H1 (cell line): ENCODE results near the gene FGB. TPM values are rescaled to one million over a fixed set of nuclear protein-coding genes. Genes with fewer than 3 reads are reported as not detected.

Experiments
- CTCF ChIA-PET: fragments of 300-600 bp; sonication (Branson Sonifier 250); formaldehyde crosslinking; loops from one replicate; lab custom pipeline; 2021; ENCODE audit not compliant: partially characterized antibody; lab: Charles Lee
- POLR2A ChIA-PET: fragments of 300-600 bp; sonication (Branson Sonifier 250); formaldehyde crosslinking; loops from one replicate; lab custom pipeline; 2021; ENCODE audit warnings: inconsistent platforms; ENCODE audit not compliant: partially characterized antibody; lab: Charles Lee
- DNase-seq, 2 experiments: peaks; one replicate each; pipeline versions ENCODE4 v3.0.0 to v3.0.0-alpha.2; 2010 to 2022; ENCODE audit warnings: low spot score in 2 of 2, low read depth in 1 of 2, mixed read lengths in 1 of 2
- FAIRE-seq: peaks from 2 replicates; lab custom pipeline; 2011; peaks lifted over from hg19 to GRCh38; lab: Jason Lieb, UNC
- H2AFZ ChIP-seq: 2 replicates; pipeline ENCODE4 v1.8.1; 2012; ENCODE audit warnings: low read length, inconsistent platforms
- H2AK5ac ChIP-seq: 2 replicates; pipeline ENCODE4 v1.6.1; 2013; ENCODE audit warnings: low read depth, low read length
- H2BK120ac ChIP-seq: replicated peaks from 2 replicates; pipeline ENCODE3; 2013; ENCODE audit warnings: low read depth, low read length, inconsistent platforms
- H2BK12ac ChIP-seq: 2 replicates; pipeline ENCODE4 v1.6.1; 2013; ENCODE audit warnings: low read depth, low read length
- H2BK15ac ChIP-seq: 2 replicates; pipeline ENCODE4 v1.6.1; 2013; ENCODE audit warnings: low read length
- H2BK20ac ChIP-seq: 2 replicates; pipeline ENCODE4 v1.6.1; 2013; ENCODE audit warnings: low read length
- H2BK5ac ChIP-seq: 2 replicates; pipeline ENCODE4 v1.6.1; 2013; ENCODE audit warnings: low read depth, low read length
- H3K14ac ChIP-seq: 2 replicates; pipeline ENCODE4 v1.6.1; 2013; ENCODE audit warnings: inconsistent platforms; ENCODE audit not compliant: insufficient read length
- H3K18ac ChIP-seq: 2 replicates; pipeline ENCODE4 v1.6.1; 2013; ENCODE audit warnings: low read length; ENCODE audit errors: extremely low read depth
- H3K23ac ChIP-seq: 2 replicates; pipeline ENCODE4 v1.6.1; 2013; ENCODE audit warnings: inconsistent platforms; ENCODE audit not compliant: insufficient read length
- H3K23me2 ChIP-seq: 2 replicates; pipeline ENCODE4 v1.6.1; 2013; ENCODE audit warnings: low read depth, low read length
- H3K27ac ChIP-seq: 2 replicates; pipeline ENCODE4 v1.6.1; 2011; ENCODE audit warnings: low read depth, low read length, inconsistent platforms
- H3K27me3 ChIP-seq, 4 experiments: replicated peaks in 1 of 4; 1 replicate in 1 of 4; 2 replicates in 3 of 4; pipeline versions ENCODE4 v1.6.1 to v1.8.1; 2011 to 2013; ENCODE audit warnings: low read length in 3 of 4, mild to moderate bottlenecking in 3 of 4, inconsistent platforms in 2 of 4, mixed read lengths in 2 of 4, moderate library complexity in 1 of 4; ENCODE audit not compliant: control insufficient read depth in 3 of 4, insufficient read depth in 3 of 4; ENCODE audit errors: extremely low read depth in 1 of 4
- H3K36me3 ChIP-seq, 4 experiments: 2 replicates each; pipeline versions ENCODE4 v1.6.1 to v1.8.1; 2011 to 2013; ENCODE audit warnings: mild to moderate bottlenecking in 4 of 4, low read length in 3 of 4, moderate library complexity in 2 of 4, control low read depth in 1 of 4, inconsistent platforms in 1 of 4; ENCODE audit not compliant: insufficient read depth in 4 of 4, control insufficient read depth in 2 of 4
- H3K4ac ChIP-seq: replicated peaks from 2 replicates; pipeline ENCODE3; 2013; ENCODE audit warnings: low read length, low read depth, mixed read lengths, inconsistent platforms; ENCODE audit not compliant: insufficient read length
- H3K4me1 ChIP-seq, 4 experiments: replicated peaks in 1 of 4; 1 replicate in 1 of 4; 2 replicates in 3 of 4; pipeline versions ENCODE4 v1.6.1 to v1.8.1; 2011 to 2013; ENCODE audit warnings: low read length in 3 of 4, inconsistent platforms in 2 of 4, mixed read lengths in 1 of 4; ENCODE audit not compliant: insufficient read depth in 4 of 4, control insufficient read depth in 3 of 4
- H3K4me2 ChIP-seq, 2 experiments: 2 replicates each; pipeline versions ENCODE4 v1.6.1 to v1.8.1; 2011 to 2013; ENCODE audit warnings: low read depth in 2 of 2, low read length in 2 of 2, control low read depth in 1 of 2, inconsistent platforms in 1 of 2, mild to moderate bottlenecking in 1 of 2; ENCODE audit not compliant: insufficient read depth in 1 of 2
- H3K4me3 ChIP-seq, 4 experiments: fragments of 200-600, 300-600 bp in 1 of 4; sonication (generic), shearing (Covaris generic), sonication (Bioruptor Twin) in 1 of 4; 2 replicates each; pipeline versions ENCODE4 v1.5.1 to v1.8.1; 2011 to 2016; ENCODE audit warnings: low read length in 4 of 4, low read depth in 3 of 4, control low read depth in 2 of 4, inconsistent platforms in 2 of 4, mild to moderate bottlenecking in 2 of 4, mixed read lengths in 1 of 4, moderate library complexity in 1 of 4; ENCODE audit not compliant: insufficient read depth in 2 of 4; ENCODE audit errors: extremely low read depth in 1 of 4
- H3K56ac ChIP-seq: replicated peaks from 2 replicates; pipeline ENCODE3; 2013; ENCODE audit warnings: low read depth, mild to moderate bottlenecking, mixed read lengths, low read length, inconsistent platforms; ENCODE audit not compliant: insufficient read length
- H3K79me1 ChIP-seq: 2 replicates; pipeline ENCODE4 v1.6.1; 2013; ENCODE audit warnings: low read depth, low read length, control low read depth
- H3K79me2 ChIP-seq, 2 experiments: 2 replicates each; pipeline versions ENCODE4 v1.6.1 to v1.8.1; 2012 to 2013; ENCODE audit warnings: low read length in 2 of 2, mild to moderate bottlenecking in 2 of 2, inconsistent platforms in 1 of 2; ENCODE audit not compliant: insufficient read depth in 2 of 2, control insufficient read depth in 1 of 2
- H3K9ac ChIP-seq, 4 experiments: replicated peaks in 1 of 4; 1 replicate in 1 of 4; 2 replicates in 3 of 4; pipeline versions ENCODE4 v1.6.1 to v1.8.1; 2011 to 2013; ENCODE audit warnings: low read depth in 3 of 4, low read length in 3 of 4, control low read depth in 2 of 4, mild to moderate bottlenecking in 2 of 4, moderate library complexity in 2 of 4, inconsistent platforms in 1 of 4; ENCODE audit errors: extremely low read depth in 1 of 4
- H3K9me3 ChIP-seq, 2 experiments: 2 replicates each; pipeline versions ENCODE4 v1.6.1 to v1.8.1; 2012 to 2013; ENCODE audit warnings: mild to moderate bottlenecking in 2 of 2, moderate library complexity in 2 of 2, control low read depth in 1 of 2, inconsistent platforms in 1 of 2, low read depth in 1 of 2, low read length in 1 of 2, mixed read lengths in 1 of 2; ENCODE audit not compliant: insufficient read depth in 2 of 2
- H4K20me1 ChIP-seq, 2 experiments: replicated peaks in 1 of 2; 2 replicates each; pipeline versions ENCODE3 to v1.8.1; 2011 to 2013; ENCODE audit warnings: inconsistent platforms in 2 of 2, low read length in 2 of 2, mild to moderate bottlenecking in 1 of 2; ENCODE audit not compliant: insufficient read depth in 2 of 2, control insufficient read depth in 1 of 2
- H4K5ac ChIP-seq: 2 replicates; pipeline ENCODE4 v1.6.1; 2013; ENCODE audit warnings: low read length, low read depth, mixed read lengths, inconsistent platforms; ENCODE audit not compliant: insufficient read length
- H4K8ac ChIP-seq: 2 replicates; pipeline ENCODE4 v1.8.0; 2013; ENCODE audit warnings: mild to moderate bottlenecking, moderate library complexity, low read length, inconsistent platforms; ENCODE audit not compliant: insufficient read depth; ENCODE audit errors: extremely low read depth
- H4K91ac ChIP-seq: replicated peaks from 2 replicates; pipeline ENCODE3; 2013; ENCODE audit warnings: low read length, mixed read lengths, inconsistent platforms; ENCODE audit not compliant: insufficient read length
- HDAC2 ChIP-seq, 2 experiments: fragments of 300-600 bp in 1 of 2; sonication (generic) in 1 of 2; IDR thresholded peaks; 2 replicates each; pipeline ENCODE4 v1.6.1; 2011 to 2012; ENCODE audit warnings: low read depth in 2 of 2, low read length in 2 of 2, mild to moderate bottlenecking in 2 of 2, moderate library complexity in 2 of 2, borderline replicate concordance in 1 of 2, inconsistent platforms in 1 of 2
- NANOG ChIP-seq: IDR thresholded peaks from 2 replicates; pipeline ENCODE4 v1.6.1; 2011; ENCODE audit warnings: low read length, low read depth, mild to moderate bottlenecking, inconsistent platforms; ENCODE audit not compliant: insufficient read depth, poor library complexity, severe bottlenecking
- YY1 ChIP-seq: IDR thresholded peaks from 2 replicates; pipeline ENCODE4 v1.6.1; 2011; ENCODE audit warnings: low read depth, mild to moderate bottlenecking, low read length
- WGBS, 2 experiments: shearing (Covaris generic) in 1 of 2; methylation state at CpG; one replicate each; pipeline versions ENCODE4 v1.1.6 to v1.1.7; 2013 to 2015; ENCODE audit warnings: low lambda C conversion rate in 2 of 2, mixed read lengths in 2 of 2, inconsistent platforms in 1 of 2, low coverage in 1 of 2, missing lambda C conversion rate in 1 of 2; ENCODE audit not compliant: insufficient replicate concordance in 2 of 2, insufficient coverage in 1 of 2, insufficient read length in 1 of 2; ENCODE audit errors: extremely low coverage in 1 of 2, missing lambda C conversion rate in 1 of 2; 5-methylcytosine and 5-hydroxymethylcytosine counted together
- polyA plus RNA-seq, 7 experiments: library from polyadenylated mRNA; depleted of rRNA in 3 of 7; stranded (reverse) in 5 of 7; unstranded in 2 of 7; fragments of >200 nt in 5 of 7; fragments of 200-250 nt in 2 of 7; gene quantifications; 1 replicate in 5 of 7; 2 replicates in 1 of 7; 4 replicates in 1 of 7; pipeline versions ENCODE4 v1.2.1 to v1.2.3, GENCODE V29; 2011 to 2013; ENCODE audit warnings: missing spikeins in 2 of 7, mixed read lengths in 2 of 7
- total RNA-seq: library from RNA; stranded (reverse); fragmentation: NEBNext Ultra II Directional; extraction: Animal tissue kit (Norgen Biotek cat#: 25700); gene quantifications from 2 replicates; pipeline ENCODE4 v1.2.1, GENCODE V29; 2021

Gene FGB
- total and polyA plus RNA-seq, 2 of the 8 experiments (the other 6 are each of a cell fraction or from before 2014, with no cell fraction given): not detected

GRCh38 chr4:154602404-154603020 is 39.7 kb downstream of the FGB start:
- Histone ChIP-seq H4K8ac (no peak overlapping the region), H2BK15ac (no peak overlapping the region), H3K23ac (no peak overlapping the region), H2AK5ac (no peak overlapping the region), H2BK20ac (no peak overlapping the region), H4K91ac (no peak overlapping the region), H2BK5ac (no peak overlapping the region), H3K9me3 (no peaks in the 10 kb centered on the region), H3K4me1 (peaks cover 0 to 3% (median 0%) of the 10 kb centered on the region in 4 experiments; a peak in 1 of 7 replicates), H3K79me2 (no peaks in the 10 kb centered on the region), H3K23me2 (no peaks in the 10 kb centered on the region; the same call in 1 of the 2 replicates), H3K56ac (no peak overlapping the region), H2AFZ (no peak overlapping the region), H3K36me3 (no peaks in the 10 kb centered on the region), H4K20me1 (no peaks in the 10 kb centered on the region), H3K4ac (no peak overlapping the region), H3K4me3 (no peak overlapping the region), H3K27me3 (no peaks in the 10 kb centered on the region), H2BK12ac (no peak overlapping the region), H3K27ac (no peak overlapping the region), H2BK120ac (no peak overlapping the region), H3K18ac (no peak overlapping the region), H4K5ac (no peak overlapping the region), H3K79me1 (no peaks in the 10 kb centered on the region), H3K9ac (no peak overlapping the region), H3K14ac (no peak overlapping the region), H3K4me2 (no peak overlapping the region)
- ChIA-PET POLR2A (interaction anchor here (1.1 kb wide), 1 partner anchor 59 kb away, joined by 3 read pairs; no protein-coding TSS in a partner anchor), CTCF (interaction anchor here (0.9 to 1.9 kb wide), 9 partner anchors 8 to 38 kb away, joined by 3 to 10 read pairs (median 4); partner anchors contain the start of gene FGG)
- WGBS, 2 experiments: 95% methylated on average over 1 of the region's 1 CpG; no CpG with 5 or more reads in 1 of the 2 experiments
- no peak for DNase-seq
- TF ChIP-seq NANOG: no peak
- no peak for TF ChIP-seq YY1
- TF ChIP-seq HDAC2 (IDR thresholded peaks at IDR 0.05; ENCODE audit: borderline replicate concordance in 1 of 2, low read depth in 2 of 2, low read length in 2 of 2): no peak
- no peak for FAIRE-seq
